Smooth muscle cell (in vitro differentiated cells): ENCODE measurements around the gene MAD1L1. TPM values are rescaled to one million over a fixed set of nuclear protein-coding genes. Genes with fewer than 3 reads are reported as not detected.

Experiments
- DNase-seq: peaks from one replicate; lab custom pipeline; 2025; ENCODE audit not compliant: unreplicated experiment; lab: John Stamatoyannopoulos, UW
- H2AFZ ChIP-seq: fragments of 200-600 bp; sonication (generic); 2 replicates; pipeline ENCODE4 v1.6.0; 2016; ENCODE audit warnings: antibody characterized with exemption, low read depth, mild to moderate bottlenecking
- H3F3A ChIP-seq: fragments of 200-600 bp; sonication (generic); 2 replicates; pipeline ENCODE4 v1.6.0; 2017; ENCODE audit warnings: antibody characterized with exemption, low read depth
- H3K27ac ChIP-seq: fragments of 200-600 bp; sonication (generic); 2 replicates; pipeline ENCODE4 v1.5.1; 2016; ENCODE audit warnings: low read depth, mild to moderate bottlenecking
- H3K27me3 ChIP-seq: fragments of 200-600 bp; sonication (generic); 2 replicates; pipeline ENCODE4 v1.6.1; 2016; ENCODE audit warnings: low read depth, mild to moderate bottlenecking
- H3K36me3 ChIP-seq: fragments of 200-600 bp; sonication (generic); 2 replicates; pipeline ENCODE4 v1.5.1; 2016; ENCODE audit warnings: low read depth
- H3K4me1 ChIP-seq: fragments of 200-600 bp; sonication (generic); 2 replicates; pipeline ENCODE4 v1.5.1; 2016; ENCODE audit warnings: low read depth
- H3K4me2 ChIP-seq: fragments of 200-600 bp; sonication (generic); 2 replicates; pipeline ENCODE4 v1.6.0; 2016; ENCODE audit warnings: mild to moderate bottlenecking
- H3K4me3 ChIP-seq: fragments of 200-600 bp; sonication (generic); 2 replicates; pipeline ENCODE4 v1.5.1; 2016; ENCODE audit warnings: mild to moderate bottlenecking
- H3K79me2 ChIP-seq: fragments of 200-600 bp; sonication (generic); 2 replicates; pipeline ENCODE4 v1.6.0; 2016; ENCODE audit warnings: low read depth, mild to moderate bottlenecking
- H3K9ac ChIP-seq: fragments of 200-600 bp; sonication (generic); 2 replicates; pipeline ENCODE4 v1.6.0; 2016; ENCODE audit warnings: low read depth
- H3K9me3 ChIP-seq: fragments of 200-600 bp; sonication (generic); replicated peaks from 2 replicates; pipeline ENCODE4 v1.5.1; 2016; ENCODE audit warnings: low read depth
- H4K20me1 ChIP-seq: fragments of 200-600 bp; sonication (generic); 2 replicates; pipeline ENCODE4 v1.6.0; 2016; ENCODE audit warnings: low read depth
- whole genome bisulfite sequencing: methylation state at CpG from one replicate; pipeline ENCODE4 v1.1.7; 2016; ENCODE audit warnings: low lambda C conversion rate; 5-methylcytosine and 5-hydroxymethylcytosine counted together
- polyA plus RNA-seq: library from polyadenylated mRNA; unstranded; fragments of >200 nt; fragmentation: Nextera tagmentation; extraction: Ambion mirVana; gene quantifications from 2 replicates; pipeline ENCODE4 v1.2.1, GENCODE V29; 2016
- total RNA-seq: library from RNA; depleted of rRNA; stranded (reverse); fragments of >200 nt; gene quantifications from 2 replicates; pipeline ENCODE4 v1.2.3, GENCODE V29; 2014
- TF ChIP-seq, protein P1 (sequence below): fragments of 200-600 bp; sonication (generic); IDR thresholded peaks from 2 replicates; pipeline ENCODE4 v1.5.1; 2017; ENCODE audit warnings: borderline replicate concordance, mild to moderate bottlenecking, antibody characterized with exemption; ENCODE audit not compliant: insufficient read depth, poor library complexity, severe bottlenecking

The MAD1L1 gene
- total and polyA plus RNA-seq, 2 experiments from 2014 or later: 33.4 to 60.7 TPM

DNA sequence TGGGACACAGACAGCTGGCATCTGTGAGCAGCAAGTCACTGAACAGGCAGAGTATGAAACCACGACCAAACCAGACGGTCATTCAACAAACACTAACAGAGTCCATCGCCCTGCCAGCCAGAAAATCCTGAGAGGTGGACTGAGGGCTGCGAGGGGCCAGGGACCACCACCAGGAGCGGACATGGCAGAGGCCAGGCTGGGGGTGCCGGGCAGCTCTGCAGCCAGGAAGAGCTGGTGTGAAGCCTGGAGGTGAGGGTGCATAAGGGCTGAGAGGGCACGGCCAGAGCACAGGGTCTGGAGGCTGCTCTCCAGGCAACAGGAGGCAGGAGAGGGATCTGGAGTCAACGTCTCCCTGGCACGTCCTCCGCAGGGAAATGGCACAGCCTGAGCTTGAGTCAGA is 15.5 kb downstream of the MAD1L1 start:
- no peak overlapping the region for H3K27ac ChIP-seq
- peaks cover 14% of the 10 kb centered on the region for H4K20me1 ChIP-seq

DNA sequence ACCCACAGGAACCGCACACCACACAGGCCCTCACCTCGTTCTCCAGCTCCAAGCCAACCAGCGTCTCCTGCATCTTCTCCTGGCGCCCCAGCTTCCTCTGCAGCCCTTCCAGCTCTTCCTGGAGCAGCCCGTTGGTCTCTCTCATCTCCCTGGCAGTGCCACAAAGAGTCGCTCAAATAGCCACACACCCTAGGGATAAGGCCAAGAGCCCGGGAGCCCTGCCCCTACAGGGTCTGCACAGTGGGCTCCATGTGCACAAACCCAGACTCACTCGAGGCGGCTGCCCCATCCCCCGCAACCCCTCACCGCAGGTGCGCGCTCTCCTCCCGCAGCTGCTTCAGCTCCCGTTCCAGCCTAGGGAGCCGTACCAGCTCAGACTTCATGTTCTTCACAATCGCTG is 16.9 kb downstream of the MAD1L1 start:
- peaks cover 13% of the 10 kb centered on the region for H4K20me1 ChIP-seq
- DNase-seq: no peak
- no peak overlapping the region for H3K27ac ChIP-seq
- no peaks in the 10 kb centered on the region for H3K27me3 ChIP-seq
- H3F3A ChIP-seq: no peaks in the 10 kb centered on the region
- peaks cover 3% of the 10 kb centered on the region for H3K36me3 ChIP-seq
- WGBS: 99% methylated on average over 15 of the region's 17 CpGs
- H3K4me1 ChIP-seq: no peaks in the 10 kb centered on the region
- no peak overlapping the region for H3K4me3 ChIP-seq
- no peaks in the 10 kb centered on the region for H3K79me2 ChIP-seq
- H3K9ac ChIP-seq: no peak overlapping the region
- TF ChIP-seq, protein P1, sequence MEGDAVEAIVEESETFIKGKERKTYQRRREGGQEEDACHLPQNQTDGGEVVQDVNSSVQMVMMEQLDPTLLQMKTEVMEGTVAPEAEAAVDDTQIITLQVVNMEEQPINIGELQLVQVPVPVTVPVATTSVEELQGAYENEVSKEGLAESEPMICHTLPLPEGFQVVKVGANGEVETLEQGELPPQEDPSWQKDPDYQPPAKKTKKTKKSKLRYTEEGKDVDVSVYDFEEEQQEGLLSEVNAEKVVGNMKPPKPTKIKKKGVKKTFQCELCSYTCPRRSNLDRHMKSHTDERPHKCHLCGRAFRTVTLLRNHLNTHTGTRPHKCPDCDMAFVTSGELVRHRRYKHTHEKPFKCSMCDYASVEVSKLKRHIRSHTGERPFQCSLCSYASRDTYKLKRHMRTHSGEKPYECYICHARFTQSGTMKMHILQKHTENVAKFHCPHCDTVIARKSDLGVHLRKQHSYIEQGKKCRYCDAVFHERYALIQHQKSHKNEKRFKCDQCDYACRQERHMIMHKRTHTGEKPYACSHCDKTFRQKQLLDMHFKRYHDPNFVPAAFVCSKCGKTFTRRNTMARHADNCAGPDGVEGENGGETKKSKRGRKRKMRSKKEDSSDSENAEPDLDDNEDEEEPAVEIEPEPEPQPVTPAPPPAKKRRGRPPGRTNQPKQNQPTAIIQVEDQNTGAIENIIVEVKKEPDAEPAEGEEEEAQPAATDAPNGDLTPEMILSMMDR: no peak
- no peak overlapping the region for H2AFZ ChIP-seq
- no peaks in the 10 kb centered on the region for H3K9me3 ChIP-seq
- H3K4me2 ChIP-seq: no peak overlapping the region

More for the DNA sequence above, 15.5 kb downstream of the MAD1L1 start:
- no peaks in the 10 kb centered on the region for H3F3A ChIP-seq
- 88% methylated on average over 10 of the region's 10 CpGs for WGBS
- TF ChIP-seq, protein P1: no peak
- no peaks in the 10 kb centered on the region for H3K27me3 ChIP-seq
- no peak overlapping the region for H2AFZ ChIP-seq
- H3K4me1 ChIP-seq: no peaks in the 10 kb centered on the region
- DNase-seq: no peak
- H3K9me3 ChIP-seq: no peaks in the 10 kb centered on the region
- H3K9ac ChIP-seq: no peak overlapping the region
- H3K79me2 ChIP-seq: no peaks in the 10 kb centered on the region
- H3K4me2 ChIP-seq: no peak overlapping the region
- H3K4me3 ChIP-seq: no peak overlapping the region
- peaks cover 3% of the 10 kb centered on the region for H3K36me3 ChIP-seq

DNA sequence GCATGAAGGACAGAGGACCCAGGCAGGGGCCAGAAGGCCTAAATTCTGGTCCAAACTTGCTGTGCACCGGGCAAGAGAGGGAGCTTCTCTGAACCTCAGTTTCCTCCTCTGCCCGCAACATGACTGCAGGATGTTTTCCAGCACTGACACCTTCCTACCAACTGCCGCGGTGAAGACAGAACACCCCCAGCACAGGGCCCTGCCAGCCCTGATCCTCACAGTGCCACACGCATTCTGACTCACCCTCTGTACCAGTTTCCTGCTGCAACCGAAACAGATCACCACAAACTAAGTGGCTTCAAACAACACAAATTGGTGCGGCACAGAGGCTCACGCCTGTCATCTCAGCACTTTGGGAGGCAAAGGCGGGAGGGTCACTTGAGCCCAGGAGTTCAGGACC is 18.1 kb downstream of the MAD1L1 start:
- Histone ChIP-seq H2AFZ (no peak overlapping the region), H3F3A (no peaks in the 10 kb centered on the region), H3K79me2 (no peaks in the 10 kb centered on the region), H4K20me1 (peaks cover 6% of the 10 kb centered on the region), H3K27ac (no peak overlapping the region), H3K9me3 (no peaks in the 10 kb centered on the region), H3K4me2 (no peak overlapping the region), H3K36me3 (peaks cover 3% of the 10 kb centered on the region), H3K9ac (no peak overlapping the region), H3K4me3 (no peak overlapping the region), H3K27me3 (no peaks in the 10 kb centered on the region), H3K4me1 (no peaks in the 10 kb centered on the region)
- DNase-seq: no peak
- WGBS: 95% methylated on average over 9 of the region's 9 CpGs
- TF ChIP-seq, protein P1: no peak

DNA sequence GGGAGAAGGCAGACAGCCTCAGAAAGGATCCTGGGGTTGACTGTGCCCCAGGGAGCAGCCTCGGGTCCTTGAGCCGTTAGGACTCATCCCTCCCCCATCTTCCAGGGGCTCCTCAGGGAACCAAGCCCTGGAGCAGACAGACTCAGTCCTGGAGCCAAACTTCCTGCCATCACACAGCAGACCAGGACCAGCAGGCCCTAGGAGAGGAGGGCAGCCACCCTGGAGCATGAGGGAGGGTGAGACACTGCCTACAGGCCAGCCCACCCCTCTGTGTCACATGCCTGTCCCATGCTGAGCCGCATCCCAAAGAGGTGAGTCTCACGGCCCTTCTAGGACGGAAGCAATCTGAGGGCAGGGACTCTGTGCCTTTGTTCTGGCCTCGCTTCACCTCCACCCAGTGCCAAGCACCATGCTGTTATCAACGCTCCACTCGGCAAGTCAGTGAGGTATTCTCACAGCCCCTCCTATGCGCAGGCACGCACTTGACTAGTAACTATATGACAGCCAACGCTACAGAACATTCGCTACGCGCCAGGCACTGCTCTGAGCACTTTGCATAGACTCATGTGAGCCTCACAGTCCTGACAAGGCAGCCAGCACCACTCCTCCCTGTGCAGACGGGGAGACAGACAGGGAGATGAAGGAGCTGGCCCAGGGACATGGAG is 19.1 kb downstream of the MAD1L1 start:
- Histone ChIP-seq H4K20me1 (peaks cover 12% of the 10 kb centered on the region), H3K36me3 (peaks cover 3% of the 10 kb centered on the region), H3K27ac (no peak overlapping the region), H3K9ac (no peak overlapping the region), H3K4me1 (no peaks in the 10 kb centered on the region), H2AFZ (no peak overlapping the region), H3K4me2 (no peak overlapping the region), H3K27me3 (no peaks in the 10 kb centered on the region), H3K79me2 (no peaks in the 10 kb centered on the region), H3K4me3 (no peak overlapping the region), H3K9me3 (no peaks in the 10 kb centered on the region), H3F3A (no peaks in the 10 kb centered on the region)
- 93% methylated on average over 15 of the region's 15 CpGs for WGBS
- TF ChIP-seq, protein P1: no peak
- DNase-seq: no peak
